HUDEP-2 (cell line): ENCODE measurements around the gene NSG2.
"Not testable (repeated sequence)": the region's sequence is repeated elsewhere in the genome, so short reads cannot be mapped to it uniquely, and the experiment has no call there.

Experiments used
- DNase-seq, 76 experiments: peaks; one replicate each; lab custom pipeline; 2025; ENCODE audit not compliant: unreplicated experiment in 76 of 76; lab: John Stamatoyannopoulos, UW

NSG2 gene

GRCh38 chr5:174098694-174099093 is 53.2 kb downstream of the NSG2 start:
- DNase-seq = no peak

- no peak for DNase-seq
Measured at GRCh38 chr5:174100490-174100889, 55.0 kb downstream of the NSG2 start.

GRCh38 chr5:174101195-174101730 is 55.8 kb downstream of the NSG2 start:
- no peak for DNase-seq

- not testable (repeated sequence) for DNase-seq
Measured at GRCh38 chr5:174102574-174102973, 57.1 kb downstream of the NSG2 start.

GRCh38 chr5:174106997-174107655 is 61.6 kb downstream of the NSG2 start:
- no peak for DNase-seq

GRCh38 chr5:174108745-174109144 is 63.2 kb downstream of the NSG2 start:
- DNase-seq = no peak

GRCh38 chr5:174109698-174110260 is 64.3 kb downstream of the NSG2 start:
- DNase-seq = no peak

GRCh38 chr5:174110310-174110709 is 64.8 kb downstream of the NSG2 start:
- no peak for DNase-seq

- no peak for DNase-seq
Measured at GRCh38 chr5:174111287-174111973, 65.9 kb downstream of the NSG2 start.

GRCh38 chr5:174115226-174115625 is 69.7 kb downstream of the NSG2 start:
- DNase-seq = no peak

- no peak for DNase-seq
Measured at GRCh38 chr5:174118823-174119467, 73.4 kb downstream of the NSG2 start.

- no peak for DNase-seq
Measured at GRCh38 chr5:174119468-174119881, 74.0 kb downstream of the NSG2 start.

- DNase-seq = no peak
Measured at GRCh38 chr5:174120401-174121005, 75.0 kb downstream of the NSG2 start.

GRCh38 chr5:174134545-174134944 is 89.0 kb downstream of the NSG2 start:
- DNase-seq = no peak

GRCh38 chr5:174139623-174140022 is 94.1 kb downstream of the NSG2 start:
- no peak for DNase-seq

- no peak for DNase-seq
Measured at GRCh38 chr5:174140452-174141020, 95.0 kb downstream of the NSG2 start.

- DNase-seq = no peak
Measured at GRCh38 chr5:174141398-174141797, 95.9 kb downstream of the NSG2 start.

- no peak for DNase-seq
Measured at GRCh38 chr5:174145091-174145490, 99.6 kb downstream of the NSG2 start.

- no peak for DNase-seq
Measured at GRCh38 chr5:174145821-174146220, 100.3 kb downstream of the NSG2 start.

- DNase-seq = no peak
Measured at GRCh38 chr5:174146556-174146955, 101.0 kb downstream of the NSG2 start.

GRCh38 chr5:174147012-174147411 is 101.5 kb downstream of the NSG2 start:
- DNase-seq = not testable (repeated sequence)
